ENCODE results near the gene TTL. TPM values are rescaled to one million over a fixed set of nuclear protein-coding genes. Genes with fewer than 3 reads are reported as not detected.

TTL gene
- total and polyA plus RNA-seq, 2 of the 13 experiments (the other 11 are each of a cell fraction or from before 2014, with no cell fraction given): 19.0 to 59.8 TPM

DNA sequence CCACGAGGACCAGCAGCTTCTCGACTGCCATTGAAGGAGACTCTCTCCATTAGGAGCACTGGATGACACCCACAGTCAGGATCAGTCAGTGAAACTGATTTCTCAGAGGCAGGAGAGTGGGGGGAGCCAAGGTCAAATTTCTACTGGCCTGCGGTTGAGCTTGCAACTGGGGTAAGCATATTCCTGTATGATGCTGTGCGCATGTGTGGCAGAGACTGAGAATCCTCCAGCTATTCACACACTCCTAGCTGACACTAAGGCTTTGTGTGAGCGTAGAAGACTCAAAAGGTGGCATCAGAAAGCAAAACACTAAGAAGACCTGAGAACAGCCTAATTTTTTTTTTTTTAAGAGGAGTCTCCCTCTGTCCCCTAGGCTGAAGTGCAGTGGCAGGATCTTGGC lies 19.8 kb upstream of the TTL start:
- no peak overlapping the region for H3K4me2 ChIP-seq (ENCODE audit: low read depth, low read length)
- H3K4me3 ChIP-seq (replicated peaks in 1 of 3; ENCODE audit: insufficient read depth in 1 of 3, low read depth in 2 of 3, low read length in 3 of 3): no peak overlapping the region
- TF ChIP-seq ZSCAN25 (CRISPR knock-in tag; IDR thresholded peaks at IDR 0.05): no peak
- no peak for TF ChIP-seq DR1 (CRISPR knock-in tag; IDR thresholded peaks at IDR 0.05)
- no peak for TF ChIP-seq GTF2F1 (IDR thresholded peaks at IDR 0.05; ENCODE audit: low read length)
- TF ChIP-seq HOMEZ (CRISPR knock-in tag; IDR thresholded peaks at IDR 0.05; ENCODE audit: low read depth): no peak
- no peak for TF ChIP-seq PHB2 (IDR thresholded peaks at IDR 0.05; ENCODE audit: partially characterized antibody)
- no peak for TF ChIP-seq CREB1 (IDR thresholded peaks at IDR 0.05)
- TF ChIP-seq CREB1 (CRISPR knock-in tag; IDR thresholded peaks at IDR 0.05): no peak
- TF ChIP-seq TCF12 (IDR thresholded peaks at IDR 0.05): no peak
- no peak for TF ChIP-seq TCF12 (CRISPR knock-in tag; IDR thresholded peaks at IDR 0.05)
- TF ChIP-seq ZBTB20 (CRISPR knock-in tag; IDR thresholded peaks at IDR 0.05; ENCODE audit: borderline replicate concordance, low read depth): no peak
- TF ChIP-seq, protein P1, sequence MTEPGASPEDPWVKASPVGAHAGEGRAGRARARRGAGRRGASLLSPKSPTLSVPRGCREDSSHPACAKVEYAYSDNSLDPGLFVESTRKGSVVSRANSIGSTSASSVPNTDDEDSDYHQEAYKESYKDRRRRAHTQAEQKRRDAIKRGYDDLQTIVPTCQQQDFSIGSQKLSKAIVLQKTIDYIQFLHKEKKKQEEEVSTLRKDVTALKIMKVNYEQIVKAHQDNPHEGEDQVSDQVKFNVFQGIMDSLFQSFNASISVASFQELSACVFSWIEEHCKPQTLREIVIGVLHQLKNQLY (CRISPR knock-in tag; IDR thresholded peaks at IDR 0.05): no peak
- no peak for TF ChIP-seq ZNF891 (CRISPR knock-in tag; IDR thresholded peaks at IDR 0.05)
- no peak for TF ChIP-seq TFDP2 (CRISPR knock-in tag; IDR thresholded peaks at IDR 0.05)
- TF ChIP-seq SOX5 (CRISPR knock-in tag; IDR thresholded peaks at IDR 0.05; ENCODE audit: borderline replicate concordance): no peak
- no peak for TF ChIP-seq MAFF (IDR thresholded peaks at IDR 0.05; ENCODE audit: low read depth, low read length)
- TF ChIP-seq ZNF512B (CRISPR knock-in tag; IDR thresholded peaks at IDR 0.05; ENCODE audit: borderline replicate concordance): no peak
- TF ChIP-seq CHD4 (IDR thresholded peaks at IDR 0.05; ENCODE audit: borderline replicate concordance, low read length): no peak
- no peak for ATAC-seq
- in situ Hi-C loops (cut with HindIII; ENCODE audit: extremely low pct_ligation_motif_present, low pct_unique_long_range_greater_than_20kb): no loop called here
- no peaks in the 10 kb centered on the region for H3K9me3 ChIP-seq (ENCODE audit: low read length)
- intact Hi-C loops (cut with micrococcal nuclease; ENCODE audit: unreplicated experiment): no loop called here
- no peak for DNase-seq (ENCODE audit: low spot score)
- BruUV-seq (replicated peaks): no TSS peak
- POLR2A ChIA-PET: no interaction called here
- no peaks in the 10 kb centered on the region for H3K4me1 ChIP-seq (ENCODE audit: insufficient read depth, low read length)
- H3K9ac ChIP-seq (ENCODE audit: insufficient read depth, low read depth, low read length): no peak overlapping the region
- H2AFZ ChIP-seq (ENCODE audit: low read length): no peak overlapping the region
- WGBS (ENCODE audit: low lambda C conversion rate): 43% methylated on average over 5 of the region's 5 CpGs
- no peaks in the 10 kb centered on the region for H4K20me1 ChIP-seq (ENCODE audit: insufficient read depth, low read length)
- H3K27ac ChIP-seq (ENCODE audit: extremely low read length, insufficient read depth, low read length): no peak overlapping the region
- CTCF ChIA-PET (ENCODE audit: low intra/inter-chr PET ratio, low total read pairs): no interaction called here
- no peak for FAIRE-seq
- H3K27me3 ChIP-seq (ENCODE audit: control insufficient read depth in 1 of 2, insufficient read depth in 2 of 2, low read length in 2 of 2): peaks cover 0 to 9% of the 10 kb centered on the region in 2 experiments; a peak in 1 of 5 replicates
- no peaks in the 10 kb centered on the region for H3K36me3 ChIP-seq (replicated peaks in 1 of 2; ENCODE audit: control insufficient read depth in 1 of 2, insufficient read depth in 2 of 2, low read length in 2 of 2)
- no peaks in the 10 kb centered on the region for H3K79me2 ChIP-seq (ENCODE audit: insufficient read depth, low read length)
